Caco-2 (cell line): Measurements from ENCODE around the gene MRGPRD. TPM values are rescaled to one million over a fixed set of nuclear protein-coding genes. Genes with fewer than 3 reads are reported as not detected.
A peak's percentile ranks its signal among the peaks of the same experiment; 100 is the strongest.

Experiments used
- BruUV-seq: library from RNA; stranded (reverse); fragments of 400-500 nt; replicated peaks from 2 replicates; lab custom pipeline; 2021; lab: Mats Ljungman, UMichigan
- CTCF ChIA-PET: fragments of 300-600 bp; sonication (Branson Sonifier 250); formaldehyde crosslinking; loops from one replicate; lab custom pipeline; 2022; ENCODE audit warnings: antibody characterized with exemption; lab: Charles Lee
- POLR2A ChIA-PET: fragments of 300-600 bp; sonication (Branson Sonifier 250); formaldehyde crosslinking; loops from one replicate; lab custom pipeline; 2022; ENCODE audit warnings: antibody characterized with exemption; lab: Charles Lee
- DNase-seq, 2 experiments: peaks; one replicate each; pipeline versions ENCODE4 v3.0.0 to v3.0.0-alpha.2; 2020 to 2022
- H3K27me3 ChIP-seq: replicated peaks from 2 replicates; pipeline ENCODE4 v1.6.0; 2011; ENCODE audit warnings: low read length; ENCODE audit not compliant: control insufficient read depth, insufficient read depth
- H3K36me3 ChIP-seq: 2 replicates; pipeline ENCODE4 v1.5.1; 2011; ENCODE audit warnings: low read length; ENCODE audit not compliant: control insufficient read depth, insufficient read depth
- H3K4me1 ChIP-seq: fragments of 250-450 bp; sonication (Bioruptor Pico); 2 replicates; pipeline ENCODE4 v1.5.1; 2020; ENCODE audit warnings: mild to moderate bottlenecking
- H3K4me3 ChIP-seq: 2 replicates; pipeline ENCODE4 v1.5.1; 2011; ENCODE audit warnings: low read depth, mild to moderate bottlenecking, control low read depth, low read length
- H3K9me3 ChIP-seq: fragments of 250-450 bp; sonication (Bioruptor Pico); 2 replicates; pipeline ENCODE4 v1.5.1; 2020; ENCODE audit warnings: mild to moderate bottlenecking, moderate library complexity
- H3K27ac Mint-ChIP-seq: one replicate; pipeline ENCODE4 v1.8.0; 2022; ENCODE audit warnings: mixed read lengths; ENCODE audit not compliant: unreplicated experiment
- H3K27me3 Mint-ChIP-seq: one replicate; pipeline ENCODE4 v1.8.0; 2022; ENCODE audit warnings: mixed read lengths; ENCODE audit not compliant: insufficient read depth, unreplicated experiment
- H3K36me3 Mint-ChIP-seq: one replicate; pipeline ENCODE4 v1.8.0; 2022; ENCODE audit warnings: mild to moderate bottlenecking, mixed read lengths; ENCODE audit not compliant: insufficient read depth, unreplicated experiment
- H3K4me1 Mint-ChIP-seq: one replicate; pipeline ENCODE4 v1.8.0; 2022; ENCODE audit warnings: low read depth, mixed read lengths; ENCODE audit not compliant: unreplicated experiment
- H3K4me3 Mint-ChIP-seq: one replicate; pipeline ENCODE4 v1.8.0; 2022; ENCODE audit warnings: mild to moderate bottlenecking, moderate library complexity, mixed read lengths; ENCODE audit not compliant: unreplicated experiment
- H3K9me3 Mint-ChIP-seq: one replicate; pipeline ENCODE4 v1.8.0; 2022; ENCODE audit warnings: mixed read lengths; ENCODE audit not compliant: unreplicated experiment
- intact Hi-C: fragments of 100-400 bp; cut with micrococcal nuclease; formaldehyde crosslinking; loops from one replicate; pipeline ENCODE4 v1.10.0; 2022; ENCODE audit not compliant: unreplicated experiment
- total RNA-seq: library from RNA; stranded (reverse); gene quantifications from 2 replicates; pipeline ENCODE4 v1.2.3, GENCODE V29; 2022
- TF ChIP-seq, protein P1 (sequence below), 2 experiments: fragments of 200-600 bp in 1 of 2; IDR thresholded peaks; 1 replicate in 1 of 2; 2 replicates in 1 of 2; pipeline versions ENCODE4 v1.5.1 to v1.8.0; 2011 to 2022; ENCODE audit warnings: antibody characterized with exemption in 1 of 2, control low read depth in 1 of 2, inconsistent platforms in 1 of 2, low read depth in 1 of 2, low read length in 1 of 2, mild to moderate bottlenecking in 1 of 2, moderate library complexity in 1 of 2; ENCODE audit not compliant: insufficient read depth in 1 of 2, severe bottlenecking in 1 of 2, unreplicated experiment in 1 of 2

The MRGPRD gene
- total RNA-seq, 1 experiment from 2014 or later: not detected

DNA sequence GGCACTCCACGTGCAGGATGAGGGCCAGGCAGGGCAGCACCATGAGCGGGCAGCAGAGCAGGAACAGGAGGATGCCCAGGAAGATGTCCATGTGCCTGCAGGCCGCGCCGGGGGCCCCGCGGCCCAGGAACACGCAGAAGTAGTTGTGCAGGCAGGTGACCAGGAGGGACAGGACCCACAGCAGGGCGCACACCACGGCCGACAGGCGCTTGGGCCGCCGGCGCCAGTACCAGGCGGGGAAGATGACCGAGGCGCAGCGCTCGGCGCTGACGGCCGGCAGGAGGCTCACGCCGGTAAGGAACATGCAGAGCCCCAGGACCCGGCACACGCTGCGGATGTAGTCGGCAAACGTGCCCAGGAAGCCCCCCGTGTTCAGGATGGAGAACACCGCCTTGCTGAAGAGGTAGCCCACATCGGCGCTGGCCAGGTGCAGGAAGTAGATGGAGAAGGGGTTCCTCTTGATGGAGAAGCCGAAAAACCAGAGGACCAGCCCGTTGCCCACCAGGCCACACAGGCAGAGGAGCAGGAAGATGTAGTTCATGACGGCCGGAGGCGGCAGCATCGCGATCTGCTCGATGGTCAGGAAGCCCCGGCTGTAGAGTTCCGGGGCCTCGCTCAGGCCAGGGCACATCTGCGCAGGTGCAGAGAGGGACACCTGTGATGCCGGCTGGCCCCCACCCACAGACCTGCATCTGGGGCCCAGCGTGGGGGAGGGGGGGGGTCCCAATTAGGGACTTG lies 25.0 kb upstream of the MRGPRD start:
- Mint-ChIP-seq H3K36me3 (no peaks in the 10 kb centered on the region), H3K9me3 (no peaks in the 10 kb centered on the region), H3K27me3 (no peaks in the 10 kb centered on the region), H3K4me1 (peaks cover 40% of the 10 kb centered on the region), H3K4me3 (no peak overlapping the region), H3K27ac (peak overlapping the region; percentile 82)
- TF ChIP-seq, protein P1, sequence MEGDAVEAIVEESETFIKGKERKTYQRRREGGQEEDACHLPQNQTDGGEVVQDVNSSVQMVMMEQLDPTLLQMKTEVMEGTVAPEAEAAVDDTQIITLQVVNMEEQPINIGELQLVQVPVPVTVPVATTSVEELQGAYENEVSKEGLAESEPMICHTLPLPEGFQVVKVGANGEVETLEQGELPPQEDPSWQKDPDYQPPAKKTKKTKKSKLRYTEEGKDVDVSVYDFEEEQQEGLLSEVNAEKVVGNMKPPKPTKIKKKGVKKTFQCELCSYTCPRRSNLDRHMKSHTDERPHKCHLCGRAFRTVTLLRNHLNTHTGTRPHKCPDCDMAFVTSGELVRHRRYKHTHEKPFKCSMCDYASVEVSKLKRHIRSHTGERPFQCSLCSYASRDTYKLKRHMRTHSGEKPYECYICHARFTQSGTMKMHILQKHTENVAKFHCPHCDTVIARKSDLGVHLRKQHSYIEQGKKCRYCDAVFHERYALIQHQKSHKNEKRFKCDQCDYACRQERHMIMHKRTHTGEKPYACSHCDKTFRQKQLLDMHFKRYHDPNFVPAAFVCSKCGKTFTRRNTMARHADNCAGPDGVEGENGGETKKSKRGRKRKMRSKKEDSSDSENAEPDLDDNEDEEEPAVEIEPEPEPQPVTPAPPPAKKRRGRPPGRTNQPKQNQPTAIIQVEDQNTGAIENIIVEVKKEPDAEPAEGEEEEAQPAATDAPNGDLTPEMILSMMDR (IDR thresholded peaks at IDR 0.05; ENCODE audit: insufficient read depth in 1 of 2, low read depth in 1 of 2, low read length in 1 of 2, severe bottlenecking in 1 of 2, unreplicated experiment in 1 of 2): no peak
- intact Hi-C loops: no loop called here
- POLR2A ChIA-PET: no interaction called here
- Histone ChIP-seq H3K4me3 (no peak overlapping the region), H3K27me3 (no peaks in the 10 kb centered on the region), H3K9me3 (no peaks in the 10 kb centered on the region), H3K4me1 (peaks cover 38% of the 10 kb centered on the region), H3K36me3 (no peaks in the 10 kb centered on the region)
- CTCF ChIA-PET: no interaction called here
- peak in 1 of 2 experiments; percentile 35 for DNase-seq
- BruUV-seq: no TSS peak

- Histone ChIP-seq H3K9me3 (no peaks in the 10 kb centered on the region), H3K27me3 (no peaks in the 10 kb centered on the region), H3K4me1 (peaks cover 35% of the 10 kb centered on the region), H3K4me3 (no peak overlapping the region), H3K36me3 (no peaks in the 10 kb centered on the region)
- H3K27me3 Mint-ChIP-seq: no peaks in the 10 kb centered on the region
- peak in 1 of 2 experiments; percentile 36 for DNase-seq
- TF ChIP-seq, protein P1 (IDR thresholded peaks at IDR 0.05; ENCODE audit: insufficient read depth in 1 of 2, low read depth in 1 of 2, low read length in 1 of 2, severe bottlenecking in 1 of 2, unreplicated experiment in 1 of 2): no peak
- ChIA-PET CTCF (interaction anchor here (0.6 kb wide), 1 partner anchor 10 kb away, joined by 5 read pairs; no protein-coding TSS in a partner anchor), POLR2A (no interaction called here)
- H3K4me1 Mint-ChIP-seq: peaks cover 40% of the 10 kb centered on the region
- no TSS peak for BruUV-seq
- no peaks in the 10 kb centered on the region for H3K36me3 Mint-ChIP-seq
- H3K4me3 Mint-ChIP-seq: no peak overlapping the region
- H3K27ac Mint-ChIP-seq: peak overlapping the region; percentile 82
- intact Hi-C loops: no loop called here
- no peaks in the 10 kb centered on the region for H3K9me3 Mint-ChIP-seq
Measured at GRCh38 chr11:69005183-69005630, 24.4 kb upstream of the MRGPRD start.

DNA sequence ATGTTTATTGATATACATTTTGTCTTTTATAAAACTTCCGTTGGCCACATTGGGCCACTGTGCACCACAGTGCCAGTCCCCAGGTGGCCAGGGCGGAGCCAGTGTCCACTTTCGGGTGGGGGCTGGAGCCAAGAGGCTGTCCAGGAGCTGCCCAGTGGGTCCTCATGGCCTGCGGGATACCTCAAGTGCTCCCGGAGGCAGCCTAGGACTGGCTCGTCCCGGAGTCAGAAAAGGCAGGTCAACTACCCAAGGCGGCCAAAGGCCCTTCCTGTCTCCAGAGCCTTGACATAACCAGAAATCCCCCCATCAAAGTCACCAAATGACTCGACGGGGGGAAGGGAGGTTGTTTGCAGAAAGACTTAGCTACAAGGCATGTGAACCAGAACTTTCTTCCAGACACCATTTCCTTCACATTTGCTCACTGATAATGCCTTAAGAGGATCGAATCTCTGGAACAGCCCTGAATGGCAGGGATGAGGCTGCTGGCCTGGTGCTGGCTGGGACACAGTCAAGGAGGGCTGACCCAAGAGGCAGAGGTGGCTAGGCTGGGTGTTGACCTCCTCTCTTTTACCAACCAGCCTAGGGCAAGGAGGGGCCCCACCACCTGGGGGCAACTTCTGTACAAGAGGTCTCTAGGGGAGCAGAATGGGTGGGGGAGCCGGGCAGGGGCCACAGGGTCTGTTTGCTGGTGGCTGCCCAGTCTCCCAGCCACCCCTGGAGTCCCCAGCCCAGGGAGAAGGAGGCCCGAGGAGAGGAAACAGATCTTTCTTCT lies 23.8 kb upstream of the MRGPRD start:
- CTCF ChIA-PET: interaction anchor here (0.6 kb wide), 1 partner anchor 9 kb away, joined by 5 read pairs; no protein-coding TSS in a partner anchor
- Mint-ChIP-seq H3K9me3 (no peaks in the 10 kb centered on the region), H3K4me1 (peaks cover 40% of the 10 kb centered on the region), H3K27ac (no peak overlapping the region), H3K36me3 (no peaks in the 10 kb centered on the region), H3K27me3 (no peaks in the 10 kb centered on the region), H3K4me3 (no peak overlapping the region)
- POLR2A ChIA-PET: no interaction called here
- no TSS peak for BruUV-seq
- intact Hi-C loops: loop anchor here (5.0 kb wide), 1 partner anchor 37 kb away; no protein-coding TSS in a partner anchor
- H3K4me1 ChIP-seq: peaks cover 31% of the 10 kb centered on the region
- TF ChIP-seq, protein P1 (IDR thresholded peaks at IDR 0.05; ENCODE audit: insufficient read depth in 1 of 2, low read depth in 1 of 2, low read length in 1 of 2, severe bottlenecking in 1 of 2, unreplicated experiment in 1 of 2): no peak
- no peaks in the 10 kb centered on the region for H3K36me3 ChIP-seq
- DNase-seq: peak in 1 of 2 experiments; percentile 32
- no peak overlapping the region for H3K4me3 ChIP-seq
- H3K9me3 ChIP-seq: no peaks in the 10 kb centered on the region
- no peaks in the 10 kb centered on the region for H3K27me3 ChIP-seq
